Measurements from ENCODE around the gene KAT2A.

- TF ChIP-seq FOXP2 (optimal IDR thresholded peaks at IDR 0.05; ENCODE audit: borderline replicate concordance, extremely low read depth, extremely low read length, insufficient read depth) (no peak), REST (IDR thresholded peaks at IDR 0.05; ENCODE audit: insufficient read depth in 1 of 2, low read depth in 2 of 2, low read length in 2 of 2) (no peak)
Measured at GRCh38 chr17:42081516-42082129, 39.5 kb downstream of the KAT2A start.
